ENCODE data around the gene GNA12. TPM values are rescaled to one million over a fixed set of nuclear protein-coding genes. Genes with fewer than 3 reads are reported as not detected.
"Not testable (repeated sequence)": the region's sequence is repeated elsewhere in the genome, so short reads cannot be mapped to it uniquely, and the experiment has no call there.

The GNA12 gene
- total and polyA plus RNA-seq, 5 donors from 2014 or later, result 5.0 to 29.1 (median 7.9) TPM

DNA sequence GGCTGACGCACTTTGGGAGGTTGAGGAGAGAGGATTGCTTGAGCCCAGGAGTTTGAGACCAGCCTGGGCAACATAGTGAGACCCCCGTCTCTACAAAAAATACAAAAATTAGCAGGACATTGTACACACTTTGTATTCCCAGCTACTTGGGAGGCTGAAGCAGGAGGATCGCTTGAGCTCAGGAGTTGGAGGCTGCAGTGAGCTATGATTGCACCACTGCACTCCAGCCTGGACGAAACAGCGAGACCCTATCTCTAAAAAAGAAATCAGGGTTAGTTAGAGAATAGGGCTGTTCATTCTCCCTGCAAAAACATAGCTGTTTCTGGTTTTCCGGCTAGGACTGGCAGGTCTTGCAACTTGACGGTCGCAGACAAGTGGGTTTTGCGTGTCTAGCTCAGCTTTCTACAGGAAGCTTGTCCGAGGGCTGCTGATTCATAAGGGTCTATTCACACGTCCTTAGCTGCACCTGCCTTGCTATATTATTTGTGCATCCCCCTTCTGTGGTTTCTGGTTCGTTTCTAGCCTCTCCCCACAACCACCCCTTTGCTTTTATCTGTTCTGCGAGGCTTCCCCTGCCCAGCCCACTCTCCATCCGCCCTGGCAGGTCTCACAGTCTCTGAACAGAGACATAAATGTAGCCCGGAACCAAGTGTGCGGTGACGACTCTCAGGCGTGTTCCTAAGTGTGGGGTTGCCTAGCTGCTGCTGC lies 145.4 kb downstream of the GNA12 start:
- Histone ChIP-seq H3K27ac (ENCODE audit: insufficient read depth, low read length, poor library complexity, severe bottlenecking) (peak overlapping the region; percentile 57), H3K9me3 (ENCODE audit: control insufficient read depth in 2 of 2, low read length in 2 of 2) (no peaks in the 10 kb centered on the region), H3K4me3 (ENCODE audit: low read depth, low read length) (peak overlapping the region; percentile 51), H3K36me3 (ENCODE audit: control insufficient read depth, insufficient read depth, low read length) (no peaks in the 10 kb centered on the region), H3K27me3 (ENCODE audit: control insufficient read depth, insufficient read depth, low read length) (no peaks in the 10 kb centered on the region), H3K4me1 (ENCODE audit: control insufficient read depth, insufficient read depth, low read length, poor library complexity, severe bottlenecking) (peaks cover 22% of the 10 kb centered on the region)
- peak; percentile 91 to 92 for ATAC-seq (ENCODE audit: low read depth in 2 of 2)
- Mint-ChIP-seq H3K27ac (peak overlapping the region; percentile 70 to 91 (median 78)), H3K27me3 (peaks cover 5% of the 10 kb centered on the region), H3K4me1 (peaks cover 0 to 31% (median 18%) of the 10 kb centered on the region in 4 donors), H3K4me3 (peak overlapping the region; percentile 71 to 85 (median 76)), H3K9me3 (no peaks in the 10 kb centered on the region), H3K36me3 (no peaks in the 10 kb centered on the region)
- DNase-seq, result peak; percentile 27 to 97 (median 78)

DNA sequence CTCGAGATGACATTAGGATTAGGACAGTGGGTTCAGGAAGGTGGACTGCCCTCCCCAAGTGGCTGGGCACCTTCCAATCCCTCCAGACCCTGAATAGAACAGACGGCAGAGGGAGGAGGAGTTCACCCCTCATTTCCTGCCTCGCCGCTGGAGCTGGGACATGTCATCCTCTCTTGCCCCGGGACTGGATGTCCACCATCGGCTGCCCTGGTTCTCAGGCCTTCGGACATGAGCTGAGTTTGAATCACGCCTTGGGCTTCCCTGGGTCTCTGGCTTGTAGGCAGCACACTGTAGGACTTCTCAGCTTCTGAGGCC lies 150.0 kb downstream of the GNA12 start:
- H3K27me3 ChIP-seq (ENCODE audit: control insufficient read depth, insufficient read depth, low read length); H3K27ac ChIP-seq (ENCODE audit: insufficient read depth, low read length, poor library complexity, severe bottlenecking); H3K9me3 ChIP-seq (ENCODE audit: control insufficient read depth in 2 of 2, low read length in 2 of 2); H3K4me3 Mint-ChIP-seq; H3K4me3 ChIP-seq (ENCODE audit: low read depth, low read length); H3K9me3 Mint-ChIP-seq; H3K36me3 Mint-ChIP-seq; ATAC-seq (ENCODE audit: low read depth in 2 of 2); H3K27ac Mint-ChIP-seq; H3K36me3 ChIP-seq (ENCODE audit: control insufficient read depth, insufficient read depth, low read length); DNase-seq: not testable (repeated sequence)
- Mint-ChIP-seq H3K4me1 (peaks cover 0 to 27% (median 8%) of the 10 kb centered on the region in 4 donors), H3K27me3 (peaks cover 28% of the 10 kb centered on the region)
- H3K4me1 ChIP-seq (ENCODE audit: control insufficient read depth, insufficient read depth, low read length, poor library complexity, severe bottlenecking), result peaks cover 12% of the 10 kb centered on the region

GRCh38 chr7:2693420-2694121 lies 150.5 kb downstream of the GNA12 start:
- H3K36me3 Mint-ChIP-seq; ATAC-seq (ENCODE audit: low read depth in 2 of 2); H3K4me3 Mint-ChIP-seq; DNase-seq; H3K36me3 ChIP-seq (ENCODE audit: control insufficient read depth, insufficient read depth, low read length); H3K27ac Mint-ChIP-seq; H3K9me3 ChIP-seq (ENCODE audit: control insufficient read depth in 2 of 2, low read length in 2 of 2); H3K27ac ChIP-seq (ENCODE audit: insufficient read depth, low read length, poor library complexity, severe bottlenecking); H3K9me3 Mint-ChIP-seq; H3K4me3 ChIP-seq (ENCODE audit: low read depth, low read length): not testable (repeated sequence)
- Histone ChIP-seq H3K4me1 (ENCODE audit: control insufficient read depth, insufficient read depth, low read length, poor library complexity, severe bottlenecking) (peaks cover 12% of the 10 kb centered on the region), H3K27me3 (ENCODE audit: control insufficient read depth, insufficient read depth, low read length) (peaks cover 11% of the 10 kb centered on the region)
- Mint-ChIP-seq H3K27me3 (peaks cover 33% of the 10 kb centered on the region), H3K4me1 (peaks cover 0 to 27% (median 9%) of the 10 kb centered on the region in 4 donors)

- no peak overlapping the region for H3K27ac ChIP-seq (ENCODE audit: insufficient read depth, low read length, poor library complexity, severe bottlenecking)
- no peak for DNase-seq
These were observed 151.6 kb downstream of the GNA12 start for GRCh38 chr7:2692543-2692942.

DNA sequence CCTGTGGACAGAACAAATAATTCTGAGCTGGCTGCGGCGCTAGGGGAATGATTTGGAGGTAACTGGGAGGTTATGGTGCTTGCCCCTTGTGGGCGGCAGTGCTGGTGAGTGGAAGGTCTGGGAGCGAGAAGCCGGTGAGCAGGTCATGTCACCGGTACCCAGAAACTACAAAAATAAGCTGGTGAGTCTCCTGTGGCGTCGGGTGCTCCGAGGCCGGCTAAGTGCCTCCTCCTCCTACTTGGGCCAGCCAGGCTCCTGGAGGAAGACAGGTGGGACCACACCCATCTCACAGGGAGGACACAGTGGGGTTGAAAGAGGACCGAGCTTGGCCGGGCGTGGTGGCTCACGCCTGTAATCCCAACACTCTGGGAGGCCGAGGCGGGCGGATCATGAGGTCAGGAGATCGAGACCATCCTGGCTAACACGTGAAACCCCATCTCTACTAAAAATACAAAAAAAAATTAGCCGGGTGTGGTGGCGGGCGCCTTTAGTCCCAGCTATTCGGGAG lies 152.1 kb downstream of the GNA12 start:
- peaks cover 16% of the 10 kb centered on the region for H3K4me1 ChIP-seq (ENCODE audit: control insufficient read depth, insufficient read depth, low read length, poor library complexity, severe bottlenecking)
- not testable (repeated sequence) for H3K4me3 ChIP-seq (ENCODE audit: low read depth, low read length); H3K27ac ChIP-seq (ENCODE audit: insufficient read depth, low read length, poor library complexity, severe bottlenecking); ATAC-seq (ENCODE audit: low read depth in 2 of 2); H3K9me3 ChIP-seq (ENCODE audit: control insufficient read depth in 2 of 2, low read length in 2 of 2); H3K36me3 Mint-ChIP-seq; H3K4me3 Mint-ChIP-seq; DNase-seq; H3K27ac Mint-ChIP-seq; H3K36me3 ChIP-seq (ENCODE audit: control insufficient read depth, insufficient read depth, low read length); H3K9me3 Mint-ChIP-seq
- peaks cover 40% of the 10 kb centered on the region for H3K27me3 Mint-ChIP-seq
- H3K27me3 ChIP-seq (ENCODE audit: control insufficient read depth, insufficient read depth, low read length), result peaks cover 11% of the 10 kb centered on the region
- peaks cover 0 to 21% (median 6%) of the 10 kb centered on the region in 4 donors for H3K4me1 Mint-ChIP-seq

More at GRCh38 chr7:2692543-2692942, 151.6 kb downstream of the GNA12 start:
- H3K4me3 ChIP-seq (ENCODE audit: low read depth, low read length), result no peak overlapping the region
- no peaks in the 10 kb centered on the region for H3K9me3 ChIP-seq (ENCODE audit: control insufficient read depth in 2 of 2, low read length in 2 of 2)
- Mint-ChIP-seq H3K4me1 (peaks cover 0 to 21% (median 8%) of the 10 kb centered on the region in 4 donors), H3K27ac (no peak overlapping the region), H3K36me3 (no peaks in the 10 kb centered on the region), H3K4me3 (no peak overlapping the region), H3K9me3 (no peaks in the 10 kb centered on the region), H3K27me3 (peaks cover 35% of the 10 kb centered on the region)
- H3K36me3 ChIP-seq (ENCODE audit: control insufficient read depth, insufficient read depth, low read length), result no peaks in the 10 kb centered on the region
- peaks cover 16% of the 10 kb centered on the region for H3K4me1 ChIP-seq (ENCODE audit: control insufficient read depth, insufficient read depth, low read length, poor library complexity, severe bottlenecking)
- ATAC-seq (ENCODE audit: low read depth in 2 of 2), result no peak
- peaks cover 11% of the 10 kb centered on the region for H3K27me3 ChIP-seq (ENCODE audit: control insufficient read depth, insufficient read depth, low read length)

DNA sequence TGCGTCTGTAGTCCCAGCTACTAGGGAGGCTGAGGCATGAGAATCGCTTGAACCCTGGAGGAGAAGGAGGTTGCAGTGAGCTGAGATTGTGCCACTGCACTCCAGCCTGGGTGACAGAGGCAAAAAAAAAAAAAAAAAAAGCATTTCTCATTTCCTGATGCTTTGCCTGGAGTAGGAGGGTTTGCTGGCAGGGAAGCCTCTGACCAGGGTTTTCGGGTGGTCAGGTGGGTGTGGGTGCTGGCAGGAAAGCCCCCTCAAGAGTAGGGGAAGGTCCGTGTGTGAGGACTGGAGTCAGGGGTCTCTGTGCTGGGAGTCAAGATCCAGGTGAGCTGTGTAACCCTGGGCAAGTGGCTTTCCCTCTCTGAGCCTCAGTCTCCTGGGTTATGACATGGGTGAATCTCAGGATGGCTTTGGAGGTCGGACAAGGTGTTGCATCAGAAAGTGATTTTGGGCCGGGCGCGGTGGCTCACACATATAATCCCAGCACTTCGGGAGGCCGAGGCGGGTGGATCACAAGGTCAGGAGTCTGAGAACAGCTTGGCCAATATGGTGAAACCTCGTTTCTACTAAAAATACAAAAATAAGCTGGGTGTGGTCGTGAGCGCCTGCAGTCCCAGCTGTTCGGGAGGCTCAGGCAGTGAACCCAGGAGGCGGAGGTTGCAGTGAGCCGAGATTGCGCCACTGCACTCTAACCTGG lies 152.9 kb downstream of the GNA12 start:
- ATAC-seq (ENCODE audit: low read depth in 2 of 2), result no peak

DNA sequence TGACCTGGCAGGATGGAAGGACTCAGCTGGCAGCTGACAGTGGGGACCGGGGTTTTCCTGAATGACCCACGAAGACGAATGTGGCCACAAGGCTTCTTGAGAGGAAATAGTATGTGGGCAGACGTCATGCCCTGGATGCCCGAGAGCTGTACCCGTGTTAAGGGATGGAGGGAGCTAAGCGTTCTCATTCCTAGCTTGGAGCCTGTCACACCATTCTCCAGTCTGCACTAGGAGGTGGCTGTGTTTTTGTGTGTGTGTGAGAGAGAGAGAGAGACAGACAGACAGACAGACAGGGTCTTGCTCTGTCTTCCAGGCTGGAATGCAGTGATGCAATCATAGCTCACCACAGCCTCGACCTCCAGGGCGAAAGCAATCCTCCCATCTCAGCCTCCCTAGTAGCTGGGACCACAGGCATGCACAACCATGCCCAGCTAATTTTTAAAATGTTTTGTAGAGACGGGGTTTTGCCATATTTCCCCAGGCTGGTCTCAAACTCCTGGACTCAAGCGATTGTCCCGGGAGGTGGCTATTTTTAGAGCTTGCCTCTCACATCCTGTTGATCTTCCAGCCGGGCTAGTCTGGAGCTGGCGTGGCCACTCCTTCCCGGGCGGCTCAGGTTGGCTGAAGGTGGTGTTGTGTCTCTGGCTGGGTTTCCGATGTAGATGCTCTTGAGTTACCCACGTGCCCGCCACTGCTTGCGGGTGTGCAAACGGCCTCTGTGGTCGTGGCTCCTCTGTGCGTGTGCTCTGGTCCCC lies 154.0 kb downstream of the GNA12 start:
- H3K4me3 Mint-ChIP-seq, result no peak overlapping the region
- no peak for DNase-seq
- peak overlapping the region in 1 of 3 donors; percentile 47 for H3K27ac Mint-ChIP-seq
- H3K4me1 Mint-ChIP-seq, result peaks cover 0 to 23% (median 6%) of the 10 kb centered on the region in 4 donors
- H3K27me3 Mint-ChIP-seq, result peaks cover 42% of the 10 kb centered on the region
- Histone ChIP-seq H3K4me3 (ENCODE audit: low read depth, low read length) (no peak overlapping the region), H3K36me3 (ENCODE audit: control insufficient read depth, insufficient read depth, low read length) (no peaks in the 10 kb centered on the region), H3K27ac (ENCODE audit: insufficient read depth, low read length, poor library complexity, severe bottlenecking) (no peak overlapping the region), H3K27me3 (ENCODE audit: control insufficient read depth, insufficient read depth, low read length) (peaks cover 18% of the 10 kb centered on the region), H3K9me3 (ENCODE audit: control insufficient read depth in 2 of 2, low read length in 2 of 2) (no peaks in the 10 kb centered on the region), H3K4me1 (ENCODE audit: control insufficient read depth, insufficient read depth, low read length, poor library complexity, severe bottlenecking) (peaks cover 16% of the 10 kb centered on the region)
- H3K9me3 Mint-ChIP-seq, result peaks cover 0 to 1% (median 0%) of the 10 kb centered on the region in 7 donors
- ATAC-seq (ENCODE audit: low read depth in 2 of 2), result no peak
- no peaks in the 10 kb centered on the region for H3K36me3 Mint-ChIP-seq

More for the DNA sequence above, 152.9 kb downstream of the GNA12 start:
- peaks cover 42% of the 10 kb centered on the region for H3K27me3 Mint-ChIP-seq
- Histone ChIP-seq H3K36me3 (ENCODE audit: control insufficient read depth, insufficient read depth, low read length) (no peaks in the 10 kb centered on the region), H3K4me1 (ENCODE audit: control insufficient read depth, insufficient read depth, low read length, poor library complexity, severe bottlenecking) (peaks cover 16% of the 10 kb centered on the region), H3K27ac (ENCODE audit: insufficient read depth, low read length, poor library complexity, severe bottlenecking) (no peak overlapping the region), H3K4me3 (ENCODE audit: low read depth, low read length) (no peak overlapping the region), H3K27me3 (ENCODE audit: control insufficient read depth, insufficient read depth, low read length) (peaks cover 14% of the 10 kb centered on the region), H3K9me3 (ENCODE audit: control insufficient read depth in 2 of 2, low read length in 2 of 2) (no peaks in the 10 kb centered on the region)
- H3K27ac Mint-ChIP-seq, result no peak overlapping the region
- H3K4me1 Mint-ChIP-seq, result peaks cover 0 to 21% (median 6%) of the 10 kb centered on the region in 4 donors
- H3K9me3 Mint-ChIP-seq, result no peaks in the 10 kb centered on the region
- DNase-seq, result no peak
- H3K36me3 Mint-ChIP-seq, result no peaks in the 10 kb centered on the region
- peak overlapping the region in 1 of 4 donors; percentile 53 for H3K4me3 Mint-ChIP-seq
